Endothelial cell (in vitro differentiated cells): ENCODE results near the gene PXN. TPM values are rescaled to one million over a fixed set of nuclear protein-coding genes. Genes with fewer than 3 reads are reported as not detected.

ENCODE experiments used
- DNase-seq: peaks from one replicate; pipeline ENCODE4 v3.0.0; 2021; ENCODE audit warnings: low spot score
- H3K27ac Mint-ChIP-seq: one replicate; pipeline ENCODE4 v1.8.0; 2021; ENCODE audit warnings: mixed read lengths, inconsistent platforms; ENCODE audit not compliant: unreplicated experiment
- H3K27me3 Mint-ChIP-seq: one replicate; pipeline ENCODE4 v1.8.0; 2021; ENCODE audit warnings: mild to moderate bottlenecking, moderate library complexity, mixed read lengths, inconsistent platforms; ENCODE audit not compliant: unreplicated experiment
- H3K36me3 Mint-ChIP-seq: one replicate; pipeline ENCODE4 v1.8.0; 2021; ENCODE audit warnings: mild to moderate bottlenecking, low read depth, mixed read lengths, inconsistent platforms; ENCODE audit not compliant: unreplicated experiment
- H3K4me1 Mint-ChIP-seq: one replicate; pipeline ENCODE4 v1.8.0; 2021; ENCODE audit warnings: mild to moderate bottlenecking, mixed read lengths, inconsistent platforms; ENCODE audit not compliant: unreplicated experiment
- H3K4me3 Mint-ChIP-seq: one replicate; pipeline ENCODE4 v1.8.0; 2021; ENCODE audit warnings: mild to moderate bottlenecking, mixed read lengths, inconsistent platforms; ENCODE audit not compliant: unreplicated experiment
- H3K9me3 Mint-ChIP-seq: one replicate; pipeline ENCODE4 v1.8.0; 2021; ENCODE audit warnings: mixed read lengths, inconsistent platforms; ENCODE audit not compliant: unreplicated experiment
- total RNA-seq: library from RNA; stranded (reverse); fragmentation: NEBNext Ultra II Directional; extraction: Animal tissue kit (Norgen Biotek cat#: 25700); gene quantifications from one replicate; pipeline ENCODE4 v1.2.1, GENCODE V29; 2021; ENCODE audit not compliant: unreplicated experiment
- TF ChIP-seq, protein P1 (sequence below): fragments of 200-600 bp; sonication (generic); IDR thresholded peaks from one replicate; pipeline ENCODE4 v1.5.0; 2021; ENCODE audit warnings: antibody characterized with exemption; ENCODE audit not compliant: unreplicated experiment

PXN gene
- total RNA-seq, 1 donor from 2014 or later = 227 TPM

DNA sequence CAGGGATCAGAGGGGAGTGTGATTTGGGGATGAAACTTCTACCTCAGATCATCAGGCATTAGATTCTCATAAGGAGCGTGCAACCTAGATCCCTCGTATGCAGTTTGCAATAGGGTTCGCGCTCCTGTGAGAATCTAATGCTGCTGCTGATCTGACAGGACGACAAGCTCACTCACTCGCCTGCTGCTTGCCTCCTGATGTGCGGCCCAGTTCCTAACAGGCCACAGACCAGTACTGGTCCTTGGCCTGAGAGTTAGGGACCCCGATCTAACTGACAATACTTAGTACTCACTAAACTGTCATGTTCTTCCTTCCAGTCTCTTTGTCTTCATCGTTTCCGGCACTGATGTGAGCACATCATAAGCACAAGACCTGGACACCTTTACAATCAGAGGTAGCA is 59.3 kb downstream of the PXN start:
- peaks cover 2% of the 10 kb centered on the region for H3K4me1 Mint-ChIP-seq
- TF ChIP-seq, protein P1, sequence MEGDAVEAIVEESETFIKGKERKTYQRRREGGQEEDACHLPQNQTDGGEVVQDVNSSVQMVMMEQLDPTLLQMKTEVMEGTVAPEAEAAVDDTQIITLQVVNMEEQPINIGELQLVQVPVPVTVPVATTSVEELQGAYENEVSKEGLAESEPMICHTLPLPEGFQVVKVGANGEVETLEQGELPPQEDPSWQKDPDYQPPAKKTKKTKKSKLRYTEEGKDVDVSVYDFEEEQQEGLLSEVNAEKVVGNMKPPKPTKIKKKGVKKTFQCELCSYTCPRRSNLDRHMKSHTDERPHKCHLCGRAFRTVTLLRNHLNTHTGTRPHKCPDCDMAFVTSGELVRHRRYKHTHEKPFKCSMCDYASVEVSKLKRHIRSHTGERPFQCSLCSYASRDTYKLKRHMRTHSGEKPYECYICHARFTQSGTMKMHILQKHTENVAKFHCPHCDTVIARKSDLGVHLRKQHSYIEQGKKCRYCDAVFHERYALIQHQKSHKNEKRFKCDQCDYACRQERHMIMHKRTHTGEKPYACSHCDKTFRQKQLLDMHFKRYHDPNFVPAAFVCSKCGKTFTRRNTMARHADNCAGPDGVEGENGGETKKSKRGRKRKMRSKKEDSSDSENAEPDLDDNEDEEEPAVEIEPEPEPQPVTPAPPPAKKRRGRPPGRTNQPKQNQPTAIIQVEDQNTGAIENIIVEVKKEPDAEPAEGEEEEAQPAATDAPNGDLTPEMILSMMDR = no peak
- DNase-seq = no peak
- H3K36me3 Mint-ChIP-seq = peaks cover 19% of the 10 kb centered on the region
- H3K4me3 Mint-ChIP-seq = peak overlapping the region; percentile 51
- H3K27ac Mint-ChIP-seq = no peak overlapping the region
- H3K27me3 Mint-ChIP-seq = peaks cover 13% of the 10 kb centered on the region
- no peaks in the 10 kb centered on the region for H3K9me3 Mint-ChIP-seq

DNA sequence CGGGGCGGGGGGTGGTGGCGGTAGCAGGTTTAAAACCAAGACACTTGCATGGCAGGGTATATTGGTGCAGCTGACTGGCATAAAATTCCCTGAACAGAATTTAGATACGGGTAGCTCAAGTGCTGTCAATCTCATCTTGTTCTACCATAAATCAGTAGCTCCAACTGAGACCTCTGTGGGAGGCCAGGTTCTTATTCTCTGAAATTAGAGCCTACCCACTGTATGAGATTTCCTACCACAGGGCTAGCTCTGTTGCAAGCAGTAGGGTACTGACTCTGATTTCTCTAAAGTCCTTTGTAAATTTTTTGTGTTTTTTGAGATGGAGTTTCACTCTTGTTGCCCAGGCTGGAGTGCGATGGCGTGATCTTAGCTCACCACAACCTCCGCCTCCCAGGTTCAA is 61.4 kb downstream of the PXN start:
- no peak overlapping the region for H3K27ac Mint-ChIP-seq
- H3K4me3 Mint-ChIP-seq = no peak overlapping the region
- no peak for DNase-seq
- H3K27me3 Mint-ChIP-seq = peaks cover 11% of the 10 kb centered on the region
- H3K4me1 Mint-ChIP-seq = peaks cover 11% of the 10 kb centered on the region
- H3K9me3 Mint-ChIP-seq = no peaks in the 10 kb centered on the region
- H3K36me3 Mint-ChIP-seq = peaks cover 9% of the 10 kb centered on the region
- TF ChIP-seq, protein P1 = no peak

DNA sequence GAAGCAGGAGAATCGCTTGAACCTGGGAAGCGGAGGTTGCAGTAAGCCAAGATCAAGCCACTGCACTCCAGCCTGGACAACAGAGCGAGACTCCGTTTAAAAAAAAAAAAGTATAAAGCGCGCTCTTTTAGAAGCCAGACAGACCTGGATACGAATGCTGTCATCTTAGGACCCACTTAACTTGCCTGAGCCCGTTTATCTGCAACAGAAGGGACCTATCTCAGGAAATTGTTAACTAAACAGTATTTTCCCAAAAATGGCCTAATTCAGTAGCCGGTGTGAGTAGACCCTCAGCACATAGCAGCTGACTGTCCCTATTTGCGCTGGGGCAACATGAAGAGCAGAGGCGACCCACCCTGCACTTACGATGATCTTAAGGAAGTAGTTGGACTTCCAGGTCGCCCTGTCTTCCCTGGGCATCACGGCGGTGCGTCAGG is 65.1 kb downstream of the PXN start:
- Mint-ChIP-seq H3K36me3 (peaks cover 17% of the 10 kb centered on the region), H3K9me3 (no peaks in the 10 kb centered on the region), H3K27me3 (peaks cover 9% of the 10 kb centered on the region), H3K4me1 (peaks cover 20% of the 10 kb centered on the region), H3K4me3 (peak overlapping the region; percentile 97), H3K27ac (peak overlapping the region; percentile 72)
- TF ChIP-seq, protein P1 = no peak
- no peak for DNase-seq

DNA sequence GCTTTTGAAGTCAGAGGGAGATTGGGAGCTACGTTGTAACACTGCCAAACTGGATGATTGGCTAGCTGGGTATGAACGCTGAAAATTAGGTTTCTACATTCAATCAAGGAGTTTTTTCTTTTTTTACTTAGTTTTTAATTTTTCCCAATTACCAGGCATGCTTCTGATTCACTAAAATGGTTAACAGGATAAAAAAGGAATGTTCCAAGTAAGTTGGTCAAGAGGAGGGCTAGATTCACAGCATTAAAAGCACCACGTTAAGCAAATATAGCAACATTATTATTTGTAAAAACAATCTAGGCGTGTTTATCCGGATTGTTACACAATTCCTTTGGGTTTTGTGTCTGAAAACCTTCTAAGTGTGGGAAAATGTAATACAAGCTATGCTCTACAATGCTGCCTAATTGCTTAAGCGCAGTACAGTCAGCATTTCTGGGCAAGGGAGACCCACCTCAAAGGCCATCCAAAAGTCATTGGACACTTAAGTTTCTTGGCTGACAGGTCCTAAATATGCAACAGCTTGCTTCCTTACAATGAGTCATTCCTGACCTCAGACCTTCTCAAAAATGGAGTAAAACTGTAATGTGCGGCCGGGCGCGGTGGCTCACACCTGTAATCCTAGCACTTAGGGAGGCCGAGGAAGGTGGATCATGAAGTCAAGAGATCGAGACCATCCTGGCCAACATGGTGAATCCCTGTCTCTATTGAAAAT is 65.8 kb downstream of the PXN start:
- Mint-ChIP-seq H3K4me3 (peak overlapping the region; percentile 97), H3K36me3 (peaks cover 17% of the 10 kb centered on the region), H3K4me1 (peaks cover 24% of the 10 kb centered on the region), H3K27ac (peak overlapping the region; percentile 72), H3K27me3 (peaks cover 9% of the 10 kb centered on the region), H3K9me3 (no peaks in the 10 kb centered on the region)
- no peak for DNase-seq
- TF ChIP-seq, protein P1 = no peak

DNA sequence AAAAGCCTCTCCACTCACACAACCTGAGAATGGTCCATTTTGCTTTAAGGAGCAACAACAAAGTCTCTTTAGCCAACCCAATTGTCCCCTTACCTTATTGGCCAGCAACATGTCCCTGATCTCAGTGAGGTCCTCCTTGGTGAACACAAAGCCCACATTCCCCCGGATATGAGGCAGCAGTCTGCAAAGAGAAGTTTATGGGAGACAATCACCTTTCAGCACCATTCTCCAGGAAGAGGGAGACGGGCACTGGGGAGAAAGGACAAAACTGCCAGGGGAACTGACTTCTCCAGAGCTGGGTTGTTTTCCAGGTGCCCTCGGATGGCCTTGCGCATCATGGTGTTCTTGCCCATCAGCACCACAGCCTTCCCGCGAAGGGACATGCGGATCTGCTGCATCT is 66.5 kb downstream of the PXN start:
- TF ChIP-seq, protein P1 = no peak
- H3K9me3 Mint-ChIP-seq = no peaks in the 10 kb centered on the region
- no peak overlapping the region for H3K27ac Mint-ChIP-seq
- no peak for DNase-seq
- H3K4me3 Mint-ChIP-seq = peak overlapping the region; percentile 87
- H3K36me3 Mint-ChIP-seq = peaks cover 17% of the 10 kb centered on the region
- H3K4me1 Mint-ChIP-seq = peaks cover 25% of the 10 kb centered on the region
- peaks cover 9% of the 10 kb centered on the region for H3K27me3 Mint-ChIP-seq
